ENCODE results near the gene ADAMTS20. TPM values are rescaled to one million over a fixed set of nuclear protein-coding genes. Genes with fewer than 3 reads are reported as not detected.

The ADAMTS20 gene, protein sequence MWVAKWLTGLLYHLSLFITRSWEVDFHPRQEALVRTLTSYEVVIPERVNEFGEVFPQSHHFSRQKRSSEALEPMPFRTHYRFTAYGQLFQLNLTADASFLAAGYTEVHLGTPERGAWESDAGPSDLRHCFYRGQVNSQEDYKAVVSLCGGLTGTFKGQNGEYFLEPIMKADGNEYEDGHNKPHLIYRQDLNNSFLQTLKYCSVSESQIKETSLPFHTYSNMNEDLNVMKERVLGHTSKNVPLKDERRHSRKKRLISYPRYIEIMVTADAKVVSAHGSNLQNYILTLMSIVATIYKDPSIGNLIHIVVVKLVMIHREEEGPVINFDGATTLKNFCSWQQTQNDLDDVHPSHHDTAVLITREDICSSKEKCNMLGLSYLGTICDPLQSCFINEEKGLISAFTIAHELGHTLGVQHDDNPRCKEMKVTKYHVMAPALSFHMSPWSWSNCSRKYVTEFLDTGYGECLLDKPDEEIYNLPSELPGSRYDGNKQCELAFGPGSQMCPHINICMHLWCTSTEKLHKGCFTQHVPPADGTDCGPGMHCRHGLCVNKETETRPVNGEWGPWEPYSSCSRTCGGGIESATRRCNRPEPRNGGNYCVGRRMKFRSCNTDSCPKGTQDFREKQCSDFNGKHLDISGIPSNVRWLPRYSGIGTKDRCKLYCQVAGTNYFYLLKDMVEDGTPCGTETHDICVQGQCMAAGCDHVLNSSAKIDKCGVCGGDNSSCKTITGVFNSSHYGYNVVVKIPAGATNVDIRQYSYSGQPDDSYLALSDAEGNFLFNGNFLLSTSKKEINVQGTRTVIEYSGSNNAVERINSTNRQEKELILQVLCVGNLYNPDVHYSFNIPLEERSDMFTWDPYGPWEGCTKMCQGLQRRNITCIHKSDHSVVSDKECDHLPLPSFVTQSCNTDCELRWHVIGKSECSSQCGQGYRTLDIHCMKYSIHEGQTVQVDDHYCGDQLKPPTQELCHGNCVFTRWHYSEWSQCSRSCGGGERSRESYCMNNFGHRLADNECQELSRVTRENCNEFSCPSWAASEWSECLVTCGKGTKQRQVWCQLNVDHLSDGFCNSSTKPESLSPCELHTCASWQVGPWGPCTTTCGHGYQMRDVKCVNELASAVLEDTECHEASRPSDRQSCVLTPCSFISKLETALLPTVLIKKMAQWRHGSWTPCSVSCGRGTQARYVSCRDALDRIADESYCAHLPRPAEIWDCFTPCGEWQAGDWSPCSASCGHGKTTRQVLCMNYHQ (N-terminal part only)
- total RNA-seq = 0.46 TPM

GRCh38 chr12:43551971-43552559 is at the start of gene ADAMTS20:
TSS of gene ADAMTS20 (minus strand) at chr12:43552203. CDS start at chr12:43551921, 282 bp downstream.

Other genes starting within 250 kb of the ADAMTS20 start
- 24.5 TPM for gene PUS7L, start 206.6 kb upstream of the ADAMTS20 start, total RNA-seq
- 6.2 TPM for gene IRAK4, start 206.7 kb upstream of the ADAMTS20 start, total RNA-seq

Data from diencephalon (tissue), 1 donor.